OCI-LY7 (cell line): ENCODE measurements around the gene BARX1. TPM values are rescaled to one million over a fixed set of nuclear protein-coding genes. Genes with fewer than 3 reads are reported as not detected.

Source experiments
- BruUV-seq: library from RNA; stranded (reverse); fragments of 400-500 nt; replicated peaks from 2 replicates; lab custom pipeline; 2021; lab: Mats Ljungman, UMichigan
- CTCF ChIA-PET: fragments of 300-600 bp; sonication (Branson Sonifier 250); formaldehyde crosslinking; loops from one replicate; lab custom pipeline; 2022; ENCODE audit warnings: antibody characterized with exemption; ENCODE audit not compliant: unreplicated experiment; lab: Charles Lee
- POLR2A ChIA-PET: fragments of 300-600 bp; sonication (Branson Sonifier 250); formaldehyde crosslinking; loops from one replicate; lab custom pipeline; 2022; ENCODE audit warnings: antibody characterized with exemption; lab: Charles Lee
- DNase-seq: peaks from one replicate; pipeline ENCODE4 v3.0.0-alpha.2; 2015; ENCODE audit warnings: low spot score
- H2AFZ ChIP-seq: fragments of 200-600 bp; sonication (generic), shearing (Covaris generic); 2 replicates; pipeline ENCODE4 v1.6.1; 2014; ENCODE audit warnings: mild to moderate bottlenecking, antibody characterized with exemption, low read length, moderate library complexity
- H3K27ac ChIP-seq: fragments of 200-600 bp; sonication (generic); 2 replicates; pipeline ENCODE4 v1.5.1; 2014; ENCODE audit warnings: mixed run types, low read depth, mild to moderate bottlenecking, moderate library complexity, low read length, inconsistent platforms; ENCODE audit not compliant: poor library complexity, severe bottlenecking
- H3K36me3 ChIP-seq: fragments of 200-600 bp; sonication (generic); 2 replicates; pipeline ENCODE4 v1.6.1; 2014; ENCODE audit warnings: mild to moderate bottlenecking, antibody characterized with exemption, low read length, moderate library complexity, mixed read lengths; ENCODE audit not compliant: insufficient read depth
- H3K4me1 ChIP-seq: fragments of 200-600 bp; sonication (generic); 2 replicates; pipeline ENCODE4 v1.5.1; 2014; ENCODE audit warnings: mild to moderate bottlenecking, low read length; ENCODE audit not compliant: insufficient read depth, poor library complexity, severe bottlenecking
- H3K4me2 ChIP-seq: fragments of 200-600 bp; sonication (generic); 2 replicates; pipeline ENCODE4 v1.6.1; 2014; ENCODE audit warnings: mild to moderate bottlenecking, low read length
- H3K4me3 ChIP-seq: fragments of 200-600 bp; sonication (generic); 2 replicates; pipeline ENCODE4 v1.5.1; 2014; ENCODE audit warnings: mild to moderate bottlenecking, low read depth, low read length; ENCODE audit not compliant: poor library complexity, severe bottlenecking
- H3K79me2 ChIP-seq: fragments of 200-600 bp; sonication (generic); 2 replicates; pipeline ENCODE4 v1.6.1; 2016; ENCODE audit warnings: low read depth, mild to moderate bottlenecking, low read length, moderate library complexity, mixed read lengths; ENCODE audit not compliant: insufficient read depth
- H3K9me2 ChIP-seq: fragments of 200-600 bp; sonication (generic); 2 replicates; pipeline ENCODE4 v1.6.1; 2016; ENCODE audit warnings: mild to moderate bottlenecking, low read length, mixed read lengths; ENCODE audit not compliant: insufficient read depth
- H3K9me3 ChIP-seq: fragments of 200-600 bp; sonication (generic); 2 replicates; pipeline ENCODE4 v1.6.1; 2014; ENCODE audit warnings: mild to moderate bottlenecking, mixed run types, low read length, mixed read lengths
- H4K20me1 ChIP-seq: fragments of 200-600 bp; sonication (generic); 2 replicates; pipeline ENCODE4 v1.6.1; 2014; ENCODE audit warnings: mild to moderate bottlenecking, antibody characterized with exemption, low read length, moderate library complexity, mixed read lengths; ENCODE audit not compliant: insufficient read depth
- EZH2phosphoT487 ChIP-seq: fragments of 200-600 bp; sonication (generic); IDR thresholded peaks from 2 replicates; pipeline ENCODE4 v1.6.1; 2018; ENCODE audit warnings: low read depth, borderline replicate concordance, mild to moderate bottlenecking, mixed run types, antibody characterized with exemption, low read length, moderate library complexity, mixed read lengths
- intact Hi-C: fragments of 100-400 bp; cut with micrococcal nuclease; formaldehyde crosslinking; loops from one replicate; pipeline ENCODE4 v1.10.0; 2022; ENCODE audit not compliant: unreplicated experiment
- total RNA-seq, 2 experiments: library from RNA; depleted of rRNA in 1 of 2; stranded (reverse); fragments of >200 nt in 1 of 2; shearing (Covaris generic) in 1 of 2; gene quantifications; 2 replicates each; pipeline ENCODE4 v1.2.3, GENCODE V29; 2014 to 2022
- TF ChIP-seq, protein P1 (sequence below): fragments of 200-600 bp; sonication (generic); conservative IDR thresholded peaks from 2 replicates; pipeline ENCODE4 v1.5.1; 2014; ENCODE audit warnings: mild to moderate bottlenecking, antibody characterized with exemption, low read length, moderate library complexity, mixed read lengths

BARX1 gene
- total RNA-seq, 2 experiments from 2014 or later, result not detected

DNA sequence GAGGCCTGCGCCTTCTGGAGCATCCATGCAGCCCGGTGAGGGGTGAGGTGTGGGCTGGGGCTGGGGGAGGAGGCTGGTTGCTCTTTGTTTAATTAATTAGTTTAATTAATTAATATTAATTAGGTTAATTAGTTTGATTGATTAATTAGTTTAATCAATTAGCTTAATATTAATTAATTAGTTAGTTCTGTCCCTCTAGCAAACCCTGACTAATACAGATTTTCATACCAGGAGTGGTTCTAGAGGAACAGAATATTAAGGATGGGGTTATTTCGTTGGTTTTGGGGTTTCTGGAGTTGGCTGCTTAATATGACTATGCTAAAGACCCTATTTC, 14.1 kb upstream of the BARX1 start:
- DNase-seq, result no peak
- Histone ChIP-seq H3K9me3 (no peaks in the 10 kb centered on the region), H3K27ac (no peak overlapping the region), H3K79me2 (no peaks in the 10 kb centered on the region), H3K4me3 (no peak overlapping the region), H3K36me3 (no peaks in the 10 kb centered on the region), H3K4me1 (no peaks in the 10 kb centered on the region), H4K20me1 (no peaks in the 10 kb centered on the region), H2AFZ (no peak overlapping the region), H3K9me2 (no peaks in the 10 kb centered on the region), H3K4me2 (no peak overlapping the region)
- TF ChIP-seq EZH2phosphoT487, result no peak
- TF ChIP-seq, protein P1, sequence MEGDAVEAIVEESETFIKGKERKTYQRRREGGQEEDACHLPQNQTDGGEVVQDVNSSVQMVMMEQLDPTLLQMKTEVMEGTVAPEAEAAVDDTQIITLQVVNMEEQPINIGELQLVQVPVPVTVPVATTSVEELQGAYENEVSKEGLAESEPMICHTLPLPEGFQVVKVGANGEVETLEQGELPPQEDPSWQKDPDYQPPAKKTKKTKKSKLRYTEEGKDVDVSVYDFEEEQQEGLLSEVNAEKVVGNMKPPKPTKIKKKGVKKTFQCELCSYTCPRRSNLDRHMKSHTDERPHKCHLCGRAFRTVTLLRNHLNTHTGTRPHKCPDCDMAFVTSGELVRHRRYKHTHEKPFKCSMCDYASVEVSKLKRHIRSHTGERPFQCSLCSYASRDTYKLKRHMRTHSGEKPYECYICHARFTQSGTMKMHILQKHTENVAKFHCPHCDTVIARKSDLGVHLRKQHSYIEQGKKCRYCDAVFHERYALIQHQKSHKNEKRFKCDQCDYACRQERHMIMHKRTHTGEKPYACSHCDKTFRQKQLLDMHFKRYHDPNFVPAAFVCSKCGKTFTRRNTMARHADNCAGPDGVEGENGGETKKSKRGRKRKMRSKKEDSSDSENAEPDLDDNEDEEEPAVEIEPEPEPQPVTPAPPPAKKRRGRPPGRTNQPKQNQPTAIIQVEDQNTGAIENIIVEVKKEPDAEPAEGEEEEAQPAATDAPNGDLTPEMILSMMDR, result no peak
- ChIA-PET POLR2A (interaction anchor here (0.6 to 0.7 kb wide), 3 partner anchors 15 to 1032 kb away, joined by 3 read pairs; no protein-coding TSS in a partner anchor), CTCF (no interaction called here)
- BruUV-seq, result no TSS peak
- intact Hi-C loops, result loop anchor here (10.0 kb wide), 1 partner anchor 864 kb away; no protein-coding TSS in a partner anchor

DNA sequence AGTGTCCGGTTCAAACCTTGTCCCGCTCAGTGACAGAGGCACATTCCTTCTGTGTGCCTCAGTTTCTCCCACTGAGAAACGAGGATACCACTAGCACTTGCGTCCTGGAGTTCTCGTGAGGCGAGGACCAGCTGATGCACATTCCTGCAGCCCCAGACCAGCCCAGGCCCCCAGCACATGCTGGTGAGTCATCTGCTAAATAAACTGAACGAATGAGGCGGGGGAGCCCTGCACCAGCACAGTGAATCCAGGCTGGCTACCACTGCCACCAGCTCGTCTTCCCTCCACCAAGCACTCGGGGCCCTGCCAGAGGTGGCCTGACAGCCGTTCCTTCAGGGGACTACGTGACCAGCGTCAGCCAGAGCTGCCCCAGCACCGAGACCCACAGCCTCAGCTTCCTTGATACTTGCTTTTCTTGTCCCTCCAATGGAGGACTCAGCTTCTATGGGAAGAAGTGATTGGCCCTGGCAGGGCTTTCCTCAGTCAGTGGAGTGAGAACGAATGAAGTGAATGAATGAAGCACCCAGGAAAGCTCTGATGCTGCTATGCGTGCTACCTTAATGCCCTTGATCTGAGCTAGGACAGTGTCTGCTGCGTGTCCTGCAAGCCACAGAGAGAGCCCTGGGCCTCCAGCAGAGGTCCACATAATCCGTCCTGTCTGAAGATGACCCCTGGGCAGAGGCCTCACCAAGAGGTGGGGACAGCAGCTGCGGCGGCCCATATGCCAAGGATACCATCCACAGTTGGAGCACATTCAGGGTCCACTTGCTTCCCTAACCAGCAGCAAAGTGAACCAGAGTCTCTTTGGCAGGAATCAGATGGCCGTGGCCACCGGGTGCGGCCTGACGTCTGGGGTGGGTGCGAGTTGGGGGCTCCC, 13.5 kb upstream of the BARX1 start:
- H3K36me3 ChIP-seq, result no peaks in the 10 kb centered on the region
- H3K9me3 ChIP-seq, result no peaks in the 10 kb centered on the region
- no peaks in the 10 kb centered on the region for H3K79me2 ChIP-seq
- no TSS peak for BruUV-seq
- TF ChIP-seq, protein P1, result no peak
- TF ChIP-seq EZH2phosphoT487, result no peak
- no peak overlapping the region for H3K27ac ChIP-seq
- DNase-seq, result no peak
- no peak overlapping the region for H3K4me2 ChIP-seq
- intact Hi-C loops, result loop anchor here (10.0 kb wide), 1 partner anchor 864 kb away; no protein-coding TSS in a partner anchor
- no peaks in the 10 kb centered on the region for H3K9me2 ChIP-seq
- ChIA-PET POLR2A (interaction anchor here (0.6 to 0.7 kb wide), 2 partner anchors 16 to 940 kb away, joined by 3 read pairs; no protein-coding TSS in a partner anchor), CTCF (no interaction called here)
- H3K4me3 ChIP-seq, result no peak overlapping the region
- no peaks in the 10 kb centered on the region for H4K20me1 ChIP-seq
- no peaks in the 10 kb centered on the region for H3K4me1 ChIP-seq
- H2AFZ ChIP-seq, result no peak overlapping the region
